ENCODE measurements around the gene CHRM5. TPM values are rescaled to one million over a fixed set of nuclear protein-coding genes. Genes with fewer than 3 reads are reported as not detected.

Gene CHRM5
- total and polyA plus RNA-seq, 2 of the 8 experiments (the other 6 are each of a cell fraction or from before 2014, with no cell fraction given) = not detected

- TF ChIP-seq BACH1 (IDR thresholded peaks at IDR 0.05; ENCODE audit: low read length) = no peak
- no peak for TF ChIP-seq CHD1 (IDR thresholded peaks at IDR 0.05; ENCODE audit: low read depth, low read length)
- no peak for TF ChIP-seq NRF1 (IDR thresholded peaks at IDR 0.05; ENCODE audit: low read depth, low read length)
- TF ChIP-seq CTCF (IDR thresholded peaks at IDR 0.05; ENCODE audit: control extremely low read depth in 1 of 3, insufficient read depth in 1 of 3, low read depth in 1 of 3, low read length in 3 of 3) = no peak
- TF ChIP-seq POLR2A (IDR thresholded peaks at IDR 0.05; ENCODE audit: control extremely low read depth in 1 of 2, low read depth in 2 of 2, low read length in 2 of 2) = no peak
These were observed 75.5 kb downstream of the CHRM5 start (continued) for GRCh38 chr15:34043813-34044212.
